WTC11 (cell line): ENCODE results near the gene SGPP1. TPM values are rescaled to one million over a fixed set of nuclear protein-coding genes. Genes with fewer than 3 reads are reported as not detected.

Experiments
- ATAC-seq: fragments of 200-7000 bp; cut with Tn5 transposase; 2 replicates; pipeline ENCODE4 v1.10.0; 2021; ENCODE audit warnings: mild to moderate bottlenecking, moderate library complexity
- Bru-seq: library from RNA; stranded (reverse); fragments of 400-500 nt; gene quantifications from one replicate; lab custom pipeline; 2021; lab: Mats Ljungman, UMichigan
- CTCF ChIA-PET: fragments of 300-600 bp; sonication (Branson Sonifier 250); formaldehyde crosslinking; loops from one replicate; lab custom pipeline; 2021; ENCODE audit warnings: antibody characterized with exemption; lab: Charles Lee
- POLR2A ChIA-PET: fragments of 350-600 bp; sonication (Branson Sonifier 250); formaldehyde crosslinking; loops from one replicate; lab custom pipeline; 2021; ENCODE audit warnings: antibody characterized with exemption; lab: Charles Lee
- DNase-seq: peaks from one replicate; pipeline ENCODE4 v3.0.0; 2021; ENCODE audit warnings: low spot score
- H3K27ac Mint-ChIP-seq: 2 replicates; pipeline ENCODE4 v1.8.0; 2021; ENCODE audit warnings: mixed read lengths
- H3K27me3 Mint-ChIP-seq: 2 replicates; pipeline ENCODE4 v1.8.0; 2021; ENCODE audit warnings: low read depth, mild to moderate bottlenecking, moderate library complexity, mixed read lengths
- H3K36me3 Mint-ChIP-seq: 2 replicates; pipeline ENCODE4 v1.8.0; 2021; ENCODE audit warnings: mixed read lengths
- H3K4me1 Mint-ChIP-seq: 2 replicates; pipeline ENCODE4 v1.8.0; 2022; ENCODE audit warnings: mixed read lengths
- H3K4me3 Mint-ChIP-seq: 2 replicates; pipeline ENCODE4 v1.8.0; 2021; ENCODE audit warnings: mild to moderate bottlenecking, moderate library complexity, mixed read lengths
- H3K9me3 Mint-ChIP-seq: 2 replicates; pipeline ENCODE4 v1.8.0; 2021; ENCODE audit warnings: mixed read lengths
- CBFB ChIP-seq: sonication (generic); formaldehyde crosslinking; IDR thresholded peaks from 2 replicates; pipeline ENCODE4 v1.8.1; 2022; ENCODE audit warnings: mild to moderate bottlenecking, low read depth, missing genetic modification reagents
- ETV6 ChIP-seq: sonication (generic); formaldehyde crosslinking; IDR thresholded peaks from 2 replicates; pipeline ENCODE4 v1.8.1; 2022; ENCODE audit warnings: mild to moderate bottlenecking, missing genetic modification reagents
- FOXP1 ChIP-seq: sonication (generic); formaldehyde crosslinking; IDR thresholded peaks from 2 replicates; pipeline ENCODE4 v1.8.0; 2022; ENCODE audit warnings: missing genetic modification reagents, mild to moderate bottlenecking, moderate library complexity, borderline replicate concordance
- GTF2I ChIP-seq: fragments of 250-450 bp; sonication (Bioruptor Pico); conservative IDR thresholded peaks from 2 replicates; pipeline ENCODE4 v1.4.0; 2021; ENCODE audit warnings: mild to moderate bottlenecking
- MYBL2 ChIP-seq: sonication (generic); formaldehyde crosslinking; IDR thresholded peaks from 2 replicates; pipeline ENCODE4 v1.8.1; 2023; ENCODE audit warnings: mild to moderate bottlenecking, moderate library complexity, missing genetic modification reagents
- OVOL2 ChIP-seq: fragments of 250-450 bp; sonication (Bioruptor Pico); IDR thresholded peaks from 2 replicates; pipeline ENCODE4 v1.9.0; 2021; ENCODE audit warnings: mild to moderate bottlenecking, borderline replicate concordance
- SMAD4 ChIP-seq: sonication (generic); formaldehyde crosslinking; IDR thresholded peaks from 2 replicates; pipeline ENCODE4 v1.8.0; 2022; ENCODE audit warnings: mild to moderate bottlenecking, missing genetic modification reagents
- SP1 ChIP-seq: sonication (generic); formaldehyde crosslinking; conservative IDR thresholded peaks from 2 replicates; pipeline ENCODE4 v1.8.1; 2022; ENCODE audit warnings: missing genetic modification reagents
- TCF7 ChIP-seq: sonication (generic); formaldehyde crosslinking; IDR thresholded peaks from 2 replicates; pipeline ENCODE4 v1.8.0; 2022; ENCODE audit warnings: mild to moderate bottlenecking, low read depth, missing genetic modification reagents, moderate library complexity
- ZNF121 ChIP-seq: sonication (generic); formaldehyde crosslinking; IDR thresholded peaks from 2 replicates; pipeline ENCODE4 v1.8.0; 2023; ENCODE audit warnings: missing genetic modification reagents
- ZNF138 ChIP-seq: sonication (generic); formaldehyde crosslinking; conservative IDR thresholded peaks from 2 replicates; pipeline ENCODE4 v1.8.1; 2022; ENCODE audit warnings: mild to moderate bottlenecking, moderate library complexity, missing genetic modification reagents
- ZNF232 ChIP-seq: sonication (generic); formaldehyde crosslinking; IDR thresholded peaks from 2 replicates; pipeline ENCODE4 v1.8.0; 2022; ENCODE audit warnings: mild to moderate bottlenecking, missing genetic modification reagents
- long read RNA-seq, 3 experiments: library from RNA in 1 of 3; library from capped mRNA in 1 of 3; library from polyadenylated mRNA in 1 of 3; unstranded in 2 of 3; stranded (forward) in 1 of 3; transcript quantifications; one replicate each; pipeline ENCODE4 v2.0.0, GENCODE V29; 2021
- total RNA-seq: library from RNA; stranded (reverse); gene quantifications from 3 replicates; pipeline ENCODE4 v1.2.3, GENCODE V29; 2021
- TF ChIP-seq, protein P1 (sequence below): sonication (generic); formaldehyde crosslinking; IDR thresholded peaks from 2 replicates; pipeline ENCODE4 v1.8.0; 2022; ENCODE audit warnings: mild to moderate bottlenecking, missing genetic modification reagents
- TF ChIP-seq, protein P2 (sequence below): sonication (generic); formaldehyde crosslinking; IDR thresholded peaks from 2 replicates; pipeline ENCODE4 v1.8.0; 2022; ENCODE audit warnings: mild to moderate bottlenecking, missing genetic modification reagents
- TF ChIP-seq, protein P3 (sequence below): sonication (generic); formaldehyde crosslinking; IDR thresholded peaks from 2 replicates; pipeline ENCODE4 v1.8.0; 2022; ENCODE audit warnings: mild to moderate bottlenecking, missing genetic modification reagents
- TF ChIP-seq, protein P4 (sequence below): sonication (generic); formaldehyde crosslinking; IDR thresholded peaks from 2 replicates; pipeline ENCODE4 v1.8.0; 2023; ENCODE audit warnings: missing genetic modification reagents, mild to moderate bottlenecking, borderline replicate concordance
- TF ChIP-seq, protein P5 (sequence below): sonication (generic); formaldehyde crosslinking; IDR thresholded peaks from 2 replicates; pipeline ENCODE4 v1.8.1; 2022; ENCODE audit warnings: mild to moderate bottlenecking, missing genetic modification reagents, moderate library complexity, borderline replicate concordance

Gene SGPP1, protein sequence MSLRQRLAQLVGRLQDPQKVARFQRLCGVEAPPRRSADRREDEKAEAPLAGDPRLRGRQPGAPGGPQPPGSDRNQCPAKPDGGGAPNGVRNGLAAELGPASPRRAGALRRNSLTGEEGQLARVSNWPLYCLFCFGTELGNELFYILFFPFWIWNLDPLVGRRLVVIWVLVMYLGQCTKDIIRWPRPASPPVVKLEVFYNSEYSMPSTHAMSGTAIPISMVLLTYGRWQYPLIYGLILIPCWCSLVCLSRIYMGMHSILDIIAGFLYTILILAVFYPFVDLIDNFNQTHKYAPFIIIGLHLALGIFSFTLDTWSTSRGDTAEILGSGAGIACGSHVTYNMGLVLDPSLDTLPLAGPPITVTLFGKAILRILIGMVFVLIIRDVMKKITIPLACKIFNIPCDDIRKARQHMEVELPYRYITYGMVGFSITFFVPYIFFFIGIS
- total RNA-seq: 8.0 to 8.5 TPM (median 8.5 TPM) in 3 replicates
- percentile 57 among the genes with signal in this experiment for Bru-seq, nascent RNA
- long read RNA-seq, experiment 1, transcript SGPP1-201 (3 exons, 3,312 nt): major isoform, 77 of 89 reads
- long read RNA-seq, experiment 1, partial matches to known transcripts: 2 of 89 reads
- long read RNA-seq, experiment 1, other reads (novel, unspliced or antisense): 10 of 89 reads
- long read RNA-seq, experiment 2, transcript SGPP1-201 (3 exons, 3,312 nt): major isoform, 9 of 25 reads
- long read RNA-seq, experiment 2, partial matches to known transcripts: 0 of 25 reads
- long read RNA-seq, experiment 2, other reads (novel, unspliced or antisense): 16 of 25 reads
- long read RNA-seq, experiment 3: 0 reads

DNA sequence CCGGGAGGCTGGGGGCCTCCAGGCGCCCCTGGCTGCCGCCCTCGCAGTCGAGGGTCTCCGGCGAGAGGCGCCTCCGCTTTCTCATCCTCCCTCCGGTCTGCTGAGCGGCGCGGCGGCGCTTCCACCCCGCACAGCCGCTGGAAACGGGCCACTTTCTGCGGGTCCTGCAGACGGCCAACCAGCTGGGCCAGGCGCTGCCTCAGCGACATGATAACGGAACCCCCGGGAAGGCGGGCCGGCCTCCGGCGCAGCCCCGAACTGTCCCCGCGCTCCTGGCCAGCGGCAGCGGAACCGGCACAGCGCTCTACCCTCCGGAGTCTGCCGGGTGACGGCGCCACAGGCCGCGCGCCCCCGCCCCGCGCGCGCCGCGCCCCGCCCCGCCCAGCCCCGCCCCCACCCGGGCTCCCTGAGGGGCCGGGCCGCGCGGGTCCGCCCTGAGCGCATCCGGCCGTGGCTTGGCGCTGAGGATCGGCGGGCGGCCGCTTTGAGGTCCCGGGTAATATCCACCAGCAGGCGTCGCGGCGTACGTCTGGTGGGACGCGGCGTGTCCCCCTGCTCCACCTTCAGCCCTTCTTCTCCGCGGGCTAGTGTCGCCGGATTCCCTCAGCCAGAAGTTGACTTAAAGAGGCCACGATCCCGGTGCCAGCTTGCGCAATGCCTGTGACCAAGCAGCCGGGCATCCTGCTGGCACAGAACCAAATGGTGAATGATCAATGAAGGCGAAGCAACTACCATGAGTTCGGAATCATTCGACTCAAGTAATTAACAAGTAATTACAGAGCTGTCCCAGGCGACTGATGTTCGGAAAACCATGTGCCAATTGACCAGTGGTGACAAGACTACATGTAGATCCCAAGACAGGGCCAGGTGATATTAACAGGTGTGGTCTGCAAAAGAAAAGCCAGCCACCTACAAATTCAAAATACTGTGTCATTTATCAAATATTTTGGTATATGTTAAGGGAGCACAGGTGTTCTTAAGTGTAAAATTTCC, at the start of gene SGPP1:
SGPP1 (minus strand) TSS at position 330 of the 993 bp plus-strand sequence; CDS start at position 209, 121 bp downstream.
- DNase-seq (peak; percentile 72), ATAC-seq (peak; percentile 85)
- Mint-ChIP-seq H3K27ac (no peak within 1 kb of the TSS; the same call in 1 of the 2 replicates), H3K9me3 (no peaks in the 10 kb centered on the region), H3K4me1 (peaks cover 29% of the 10 kb centered on the region), H3K4me3 (peak within 1 kb of the TSS; percentile 97), H3K27me3 (peaks cover 33% of the 10 kb centered on the region), H3K36me3 (no peaks in the 10 kb centered on the region)
- TF ChIP-seq, protein P1, sequence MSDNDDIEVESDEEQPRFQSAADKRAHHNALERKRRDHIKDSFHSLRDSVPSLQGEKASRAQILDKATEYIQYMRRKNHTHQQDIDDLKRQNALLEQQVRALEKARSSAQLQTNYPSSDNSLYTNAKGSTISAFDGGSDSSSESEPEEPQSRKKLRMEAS: 0 out of 2 replicates have a peak, but pooled peaks have one; percentile 13
- TF ChIP-seq, protein P2, sequence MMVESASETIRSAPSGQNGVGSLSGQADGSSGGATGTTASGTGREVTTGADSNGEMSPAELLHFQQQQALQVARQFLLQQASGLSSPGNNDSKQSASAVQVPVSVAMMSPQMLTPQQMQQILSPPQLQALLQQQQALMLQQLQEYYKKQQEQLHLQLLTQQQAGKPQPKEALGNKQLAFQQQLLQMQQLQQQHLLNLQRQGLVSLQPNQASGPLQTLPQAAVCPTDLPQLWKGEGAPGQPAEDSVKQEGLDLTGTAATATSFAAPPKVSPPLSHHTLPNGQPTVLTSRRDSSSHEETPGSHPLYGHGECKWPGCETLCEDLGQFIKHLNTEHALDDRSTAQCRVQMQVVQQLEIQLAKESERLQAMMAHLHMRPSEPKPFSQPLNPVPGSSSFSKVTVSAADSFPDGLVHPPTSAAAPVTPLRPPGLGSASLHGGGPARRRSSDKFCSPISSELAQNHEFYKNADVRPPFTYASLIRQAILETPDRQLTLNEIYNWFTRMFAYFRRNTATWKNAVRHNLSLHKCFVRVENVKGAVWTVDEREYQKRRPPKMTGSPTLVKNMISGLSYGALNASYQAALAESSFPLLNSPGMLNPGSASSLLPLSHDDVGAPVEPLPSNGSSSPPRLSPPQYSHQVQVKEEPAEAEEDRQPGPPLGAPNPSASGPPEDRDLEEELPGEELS: peak; percentile 59; the same call in 1 of the 2 replicates
- TF ChIP-seq SP1 (CRISPR knock-in tag): peak; percentile 63
- TF ChIP-seq, protein P3, sequence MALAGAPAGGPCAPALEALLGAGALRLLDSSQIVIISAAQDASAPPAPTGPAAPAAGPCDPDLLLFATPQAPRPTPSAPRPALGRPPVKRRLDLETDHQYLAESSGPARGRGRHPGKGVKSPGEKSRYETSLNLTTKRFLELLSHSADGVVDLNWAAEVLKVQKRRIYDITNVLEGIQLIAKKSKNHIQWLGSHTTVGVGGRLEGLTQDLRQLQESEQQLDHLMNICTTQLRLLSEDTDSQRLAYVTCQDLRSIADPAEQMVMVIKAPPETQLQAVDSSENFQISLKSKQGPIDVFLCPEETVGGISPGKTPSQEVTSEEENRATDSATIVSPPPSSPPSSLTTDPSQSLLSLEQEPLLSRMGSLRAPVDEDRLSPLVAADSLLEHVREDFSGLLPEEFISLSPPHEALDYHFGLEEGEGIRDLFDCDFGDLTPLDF (CRISPR knock-in tag): no peak
- TF ChIP-seq ZNF121 (CRISPR knock-in tag): 0 out of 2 replicates have a peak, but pooled peaks have one; percentile 24
- peak; percentile 59; the same call in 1 of the 2 replicates for TF ChIP-seq ETV6
- TF ChIP-seq, protein P4, sequence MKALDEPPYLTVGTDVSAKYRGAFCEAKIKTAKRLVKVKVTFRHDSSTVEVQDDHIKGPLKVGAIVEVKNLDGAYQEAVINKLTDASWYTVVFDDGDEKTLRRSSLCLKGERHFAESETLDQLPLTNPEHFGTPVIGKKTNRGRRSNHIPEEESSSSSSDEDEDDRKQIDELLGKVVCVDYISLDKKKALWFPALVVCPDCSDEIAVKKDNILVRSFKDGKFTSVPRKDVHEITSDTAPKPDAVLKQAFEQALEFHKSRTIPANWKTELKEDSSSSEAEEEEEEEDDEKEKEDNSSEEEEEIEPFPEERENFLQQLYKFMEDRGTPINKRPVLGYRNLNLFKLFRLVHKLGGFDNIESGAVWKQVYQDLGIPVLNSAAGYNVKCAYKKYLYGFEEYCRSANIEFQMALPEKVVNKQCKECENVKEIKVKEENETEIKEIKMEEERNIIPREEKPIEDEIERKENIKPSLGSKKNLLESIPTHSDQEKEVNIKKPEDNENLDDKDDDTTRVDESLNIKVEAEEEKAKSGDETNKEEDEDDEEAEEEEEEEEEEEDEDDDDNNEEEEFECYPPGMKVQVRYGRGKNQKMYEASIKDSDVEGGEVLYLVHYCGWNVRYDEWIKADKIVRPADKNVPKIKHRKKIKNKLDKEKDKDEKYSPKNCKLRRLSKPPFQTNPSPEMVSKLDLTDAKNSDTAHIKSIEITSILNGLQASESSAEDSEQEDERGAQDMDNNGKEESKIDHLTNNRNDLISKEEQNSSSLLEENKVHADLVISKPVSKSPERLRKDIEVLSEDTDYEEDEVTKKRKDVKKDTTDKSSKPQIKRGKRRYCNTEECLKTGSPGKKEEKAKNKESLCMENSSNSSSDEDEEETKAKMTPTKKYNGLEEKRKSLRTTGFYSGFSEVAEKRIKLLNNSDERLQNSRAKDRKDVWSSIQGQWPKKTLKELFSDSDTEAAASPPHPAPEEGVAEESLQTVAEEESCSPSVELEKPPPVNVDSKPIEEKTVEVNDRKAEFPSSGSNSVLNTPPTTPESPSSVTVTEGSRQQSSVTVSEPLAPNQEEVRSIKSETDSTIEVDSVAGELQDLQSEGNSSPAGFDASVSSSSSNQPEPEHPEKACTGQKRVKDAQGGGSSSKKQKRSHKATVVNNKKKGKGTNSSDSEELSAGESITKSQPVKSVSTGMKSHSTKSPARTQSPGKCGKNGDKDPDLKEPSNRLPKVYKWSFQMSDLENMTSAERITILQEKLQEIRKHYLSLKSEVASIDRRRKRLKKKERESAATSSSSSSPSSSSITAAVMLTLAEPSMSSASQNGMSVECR (CRISPR knock-in tag): peak; percentile 67; the same call in 1 of the 2 replicates
- 0 out of 2 replicates have a peak, but pooled peaks have one; percentile 42 for TF ChIP-seq MYBL2
- TF ChIP-seq CBFB: no peak
- ChIA-PET CTCF (interaction anchor here (0.9 to 1.0 kb wide), 2 partner anchors 42 to 576 kb away, joined by 3 read pairs; no protein-coding TSS in a partner anchor), POLR2A (no interaction called here)

DNA sequence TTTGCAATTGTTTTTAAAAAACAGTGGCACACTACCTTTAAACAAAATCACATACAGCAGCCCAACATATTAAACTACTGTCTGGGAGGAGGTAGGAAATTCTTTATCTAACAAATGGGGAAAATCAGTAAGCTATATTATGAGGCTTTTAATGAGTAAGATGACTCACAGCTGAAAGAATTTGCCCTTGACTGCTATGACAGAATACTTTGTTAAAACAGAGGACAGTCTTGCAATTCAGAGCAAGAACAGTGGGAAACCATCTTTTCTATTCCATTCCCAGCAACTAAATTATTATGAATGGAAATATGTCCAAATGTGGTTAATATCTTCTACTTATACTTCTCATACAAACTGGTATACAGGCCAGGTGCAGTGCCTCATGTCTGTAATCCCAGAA, 49.2 kb upstream of the SGPP1 start:
- Mint-ChIP-seq H3K36me3 (no peaks in the 10 kb centered on the region), H3K27ac (no peak overlapping the region), H3K4me3 (no peak overlapping the region), H3K9me3 (no peaks in the 10 kb centered on the region), H3K27me3 (no peaks in the 10 kb centered on the region), H3K4me1 (no peaks in the 10 kb centered on the region)
- POLR2A ChIA-PET: no interaction called here
- DNase-seq (no peak), ATAC-seq (no peak)
- TF ChIP-seq ZNF232: no peak
- TF ChIP-seq, protein P5, sequence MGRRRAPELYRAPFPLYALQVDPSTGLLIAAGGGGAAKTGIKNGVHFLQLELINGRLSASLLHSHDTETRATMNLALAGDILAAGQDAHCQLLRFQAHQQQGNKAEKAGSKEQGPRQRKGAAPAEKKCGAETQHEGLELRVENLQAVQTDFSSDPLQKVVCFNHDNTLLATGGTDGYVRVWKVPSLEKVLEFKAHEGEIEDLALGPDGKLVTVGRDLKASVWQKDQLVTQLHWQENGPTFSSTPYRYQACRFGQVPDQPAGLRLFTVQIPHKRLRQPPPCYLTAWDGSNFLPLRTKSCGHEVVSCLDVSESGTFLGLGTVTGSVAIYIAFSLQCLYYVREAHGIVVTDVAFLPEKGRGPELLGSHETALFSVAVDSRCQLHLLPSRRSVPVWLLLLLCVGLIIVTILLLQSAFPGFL: no peak
- TF ChIP-seq FOXP1: no peak
- no peak for TF ChIP-seq SMAD4 (CRISPR knock-in tag)
- TF ChIP-seq OVOL2 (CRISPR knock-in tag): no peak
- TF ChIP-seq TCF7 (CRISPR knock-in tag): no peak
- no peak for TF ChIP-seq ZNF138 (CRISPR knock-in tag)
- TF ChIP-seq GTF2I (CRISPR knock-in tag): no peak
- no peak for TF ChIP-seq SP1 (CRISPR knock-in tag)
- CTCF ChIA-PET: no interaction called here
